HepG2 (cell line): ENCODE results near the gene TPRG1. TPM values are rescaled to one million over a fixed set of nuclear protein-coding genes. Genes with fewer than 3 reads are reported as not detected.

Source experiments
- ATAC-seq: fragments of 200-7000 bp; cut with Tn5 transposase; 3 replicates; pipeline ENCODE4 v1.9.1; 2020; ENCODE audit warnings: mild to moderate bottlenecking, moderate library complexity
- BruUV-seq: library from RNA; stranded (reverse); fragments of 400-500 nt; replicated peaks from 2 replicates; lab custom pipeline; 2021; lab: Mats Ljungman, UMichigan
- CTCF ChIA-PET: fragments of 300-600 bp; formaldehyde crosslinking; extraction: SDS; loops from one replicate; lab custom pipeline; 2021; ENCODE audit warnings: low total read pairs, inconsistent platforms, low intra/inter-chr PET ratio; lab: Yijun Ruan, JAX
- POLR2A ChIA-PET: fragments of 350-600 bp; sonication (Branson Sonifier 250); formaldehyde crosslinking; loops from one replicate; lab custom pipeline; 2020; ENCODE audit warnings: antibody characterized with exemption, inconsistent platforms; lab: Yijun Ruan, JAX
- DNase-seq: peaks from one replicate; pipeline ENCODE4 v3.0.0-alpha.2; 2015; ENCODE audit warnings: low spot score
- FAIRE-seq: peaks from 3 replicates; lab custom pipeline; 2011; peaks lifted over from hg19 to GRCh38; lab: Jason Lieb, UNC
- H2AFZ ChIP-seq: one replicate; pipeline ENCODE4 v1.6.1; 2011; ENCODE audit warnings: low read length, inconsistent platforms
- H3K27ac ChIP-seq: fragments of 300-600 bp; 3 replicates; pipeline ENCODE4 v1.8.0; 2011; ENCODE audit warnings: mixed run types, mild to moderate bottlenecking, mixed read lengths, low read length, inconsistent platforms; ENCODE audit not compliant: insufficient read depth; ENCODE audit errors: extremely low read length
- H3K27me3 ChIP-seq, 2 experiments: fragments of 200-600 bp in 1 of 2; 2 replicates in 1 of 2; 3 replicates in 1 of 2; pipeline versions ENCODE4 v1.6.0 to v1.8.0; 2011; ENCODE audit warnings: low read length in 2 of 2, mild to moderate bottlenecking in 2 of 2, moderate library complexity in 2 of 2, inconsistent platforms in 1 of 2; ENCODE audit not compliant: insufficient read depth in 2 of 2, control insufficient read depth in 1 of 2
- H3K36me3 ChIP-seq, 2 experiments: fragments of 200-600 bp in 1 of 2; replicated peaks in 1 of 2; 2 replicates in 1 of 2; 3 replicates in 1 of 2; pipeline versions ENCODE4 v1.5.1 to v1.8.0; 2011; ENCODE audit warnings: low read length in 2 of 2, inconsistent platforms in 1 of 2; ENCODE audit not compliant: insufficient read depth in 2 of 2, control insufficient read depth in 1 of 2
- H3K4me1 ChIP-seq: 2 replicates; pipeline ENCODE4 v1.5.1; 2012; ENCODE audit warnings: low read length, inconsistent platforms; ENCODE audit not compliant: insufficient read depth
- H3K4me2 ChIP-seq: 2 replicates; pipeline ENCODE4 v1.6.0; 2011; ENCODE audit warnings: low read depth, low read length, inconsistent platforms
- H3K4me3 ChIP-seq, 3 experiments: fragments of 200-600 bp in 1 of 3; sonication (generic), shearing (Covaris generic) in 1 of 3; replicated peaks in 1 of 3; 2 replicates each; pipeline ENCODE4 v1.5.1; 2011 to 2016; ENCODE audit warnings: low read length in 3 of 3, inconsistent platforms in 2 of 3, low read depth in 2 of 3, mild to moderate bottlenecking in 2 of 3, control low read depth in 1 of 3, mixed read lengths in 1 of 3; ENCODE audit not compliant: insufficient read depth in 1 of 3
- H3K79me2 ChIP-seq: one replicate; pipeline ENCODE4 v1.6.1; 2011; ENCODE audit warnings: low read length, inconsistent platforms; ENCODE audit not compliant: insufficient read depth
- H3K9ac ChIP-seq: 2 replicates; pipeline ENCODE4 v1.6.0; 2011; ENCODE audit warnings: mild to moderate bottlenecking, low read depth, low read length, inconsistent platforms; ENCODE audit not compliant: insufficient read depth
- H3K9me3 ChIP-seq: 2 replicates; pipeline ENCODE4 v1.5.1; 2012; ENCODE audit warnings: mild to moderate bottlenecking, low read length
- H4K20me1 ChIP-seq: 2 replicates; pipeline ENCODE4 v1.6.0; 2011; ENCODE audit warnings: inconsistent platforms, mild to moderate bottlenecking, low read length, moderate library complexity; ENCODE audit not compliant: insufficient read depth
- AKAP8 ChIP-seq: sonication (generic); formaldehyde crosslinking; IDR thresholded peaks from 2 replicates; pipeline ENCODE4 v1.5.1; 2020; ENCODE audit warnings: mild to moderate bottlenecking, missing genetic modification reagents
- ELF3 ChIP-seq: IDR thresholded peaks from 2 replicates; pipeline ENCODE4 v1.6.1; 2016; ENCODE audit warnings: missing genetic modification reagents, missing compliant biosample characterization
- HMGA1 ChIP-seq: sonication (generic); formaldehyde crosslinking; conservative IDR thresholded peaks from 2 replicates; pipeline ENCODE4 v1.4.0; 2020; ENCODE audit warnings: missing genetic modification reagents
- ISL2 ChIP-seq: sonication (generic); formaldehyde crosslinking; IDR thresholded peaks from 2 replicates; pipeline ENCODE4 v1.5.0; 2020; ENCODE audit warnings: missing genetic modification reagents
- PCBP2 ChIP-seq: fragments of 200-400 bp; formaldehyde crosslinking; optimal IDR thresholded peaks from 2 replicates; pipeline ENCODE3; 2018; ENCODE audit warnings: low read length, low read depth; ENCODE audit not compliant: poor library complexity, severe bottlenecking
- PHB2 ChIP-seq: fragments of 450-650 bp; IDR thresholded peaks from 2 replicates; pipeline ENCODE4 v1.6.1; 2018; ENCODE audit not compliant: partially characterized antibody
- YEATS2 ChIP-seq: sonication (generic); formaldehyde crosslinking; IDR thresholded peaks from 2 replicates; pipeline ENCODE4 v1.4.0; 2020; ENCODE audit warnings: missing genetic modification reagents, borderline replicate concordance
- ZNF337 ChIP-seq: sonication (generic); formaldehyde crosslinking; IDR thresholded peaks from 2 replicates; pipeline ENCODE4 v1.5.1; 2020; ENCODE audit warnings: missing genetic modification reagents, low read depth, mild to moderate bottlenecking, borderline replicate concordance
- ZNF34 ChIP-seq: sonication (generic); formaldehyde crosslinking; IDR thresholded peaks from 2 replicates; pipeline ENCODE4 v1.4.0; 2020; ENCODE audit warnings: mild to moderate bottlenecking, missing genetic modification reagents, borderline replicate concordance
- ZNF749 ChIP-seq: sonication (generic); formaldehyde crosslinking; IDR thresholded peaks from 2 replicates; pipeline ENCODE4 v1.8.0; 2022; ENCODE audit warnings: mild to moderate bottlenecking, missing genetic modification reagents, moderate library complexity, borderline replicate concordance
- in situ Hi-C: cut with HindIII; loops from 2 replicates; pipeline ENCODE4 v1.10.0; 2017; ENCODE audit warnings: low pct_unique_long_range_greater_than_20kb; ENCODE audit not compliant: extremely low pct_ligation_motif_present
- intact Hi-C: fragments of 100-400 bp; cut with micrococcal nuclease; formaldehyde crosslinking; loops from one replicate; pipeline ENCODE4 v1.10.0; 2022; ENCODE audit not compliant: unreplicated experiment
- polyA plus RNA-seq, 8 experiments: library from polyadenylated mRNA; depleted of rRNA in 3 of 8; stranded (reverse) in 7 of 8; unstranded in 1 of 8; fragments of >200 nt; fragmentation: Illumina TruSeq in 4 of 8; extraction: Trizol in 4 of 8; gene quantifications; 2 replicates each; pipeline versions ENCODE4 v1.2.1 to v1.2.3, GENCODE V29; 2011 to 2016; ENCODE audit warnings: low read depth in 4 of 8, missing spikeins in 1 of 8, mixed read lengths in 1 of 8; ENCODE audit not compliant: insufficient read depth in 1 of 8
- total RNA-seq, 5 experiments: library from RNA; depleted of rRNA; stranded (reverse); fragments of >200 nt; fragmentation: Illumina TruSeq; extraction: Trizol; gene quantifications; 2 replicates each; pipeline ENCODE4 v1.2.3, GENCODE V29; 2016; ENCODE audit warnings: low read depth in 1 of 5
- TF ChIP-seq, protein P1 (sequence below): sonication (generic); formaldehyde crosslinking; IDR thresholded peaks from 2 replicates; pipeline ENCODE4 v1.4.0; 2020; ENCODE audit warnings: missing genetic modification reagents

TPRG1 gene
- total and polyA plus RNA-seq, 2 of the 13 experiments (the other 11 are each of a cell fraction or from before 2014, with no cell fraction given) = 0.17 TPM; not detected in 1

DNA sequence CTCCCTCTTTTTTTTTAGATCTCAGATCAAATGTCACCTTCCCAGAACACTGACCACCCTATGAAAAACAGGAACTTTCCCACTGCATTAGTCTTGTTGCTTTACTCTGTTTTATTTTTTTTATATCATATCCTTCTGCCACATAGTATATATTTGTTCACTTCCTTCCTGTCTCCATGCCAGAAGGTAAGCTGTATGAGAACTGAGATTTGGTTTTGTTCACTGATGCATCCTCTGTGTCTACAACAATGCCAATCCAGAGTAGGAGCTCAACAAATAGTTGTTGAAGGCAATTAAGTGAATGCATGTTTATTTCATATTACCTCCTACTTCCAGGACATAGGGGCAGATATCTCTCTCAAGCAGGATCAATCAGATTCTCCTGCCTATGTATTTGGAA lies 114.4 kb downstream of the TPRG1 start:
- CTCF ChIA-PET = no interaction called here
- FAIRE-seq (no peak), DNase-seq (no peak), ATAC-seq (no peak)
- H3K4me3 ChIP-seq = no peak overlapping the region
- no peak overlapping the region for H3K27ac ChIP-seq
- no peaks in the 10 kb centered on the region for H3K36me3 ChIP-seq
- no peak overlapping the region for H2AFZ ChIP-seq
- H3K4me1 ChIP-seq = no peaks in the 10 kb centered on the region
- H4K20me1 ChIP-seq = no peaks in the 10 kb centered on the region
- no peaks in the 10 kb centered on the region for H3K79me2 ChIP-seq
- intact Hi-C loops = no loop called here
- in situ Hi-C loops = no loop called here
- TF ChIP-seq ZNF34 (CRISPR knock-in tag) (no peak), PHB2 (no peak), ISL2 (CRISPR knock-in tag) (no peak), ELF3 (CRISPR knock-in tag) (no peak), YEATS2 (no peak), ZNF749 (CRISPR knock-in tag) (no peak), AKAP8 (CRISPR knock-in tag) (no peak), ZNF337 (CRISPR knock-in tag) (no peak), HMGA1 (CRISPR knock-in tag) (no peak), PCBP2 (no peak)
- TF ChIP-seq, protein P1, sequence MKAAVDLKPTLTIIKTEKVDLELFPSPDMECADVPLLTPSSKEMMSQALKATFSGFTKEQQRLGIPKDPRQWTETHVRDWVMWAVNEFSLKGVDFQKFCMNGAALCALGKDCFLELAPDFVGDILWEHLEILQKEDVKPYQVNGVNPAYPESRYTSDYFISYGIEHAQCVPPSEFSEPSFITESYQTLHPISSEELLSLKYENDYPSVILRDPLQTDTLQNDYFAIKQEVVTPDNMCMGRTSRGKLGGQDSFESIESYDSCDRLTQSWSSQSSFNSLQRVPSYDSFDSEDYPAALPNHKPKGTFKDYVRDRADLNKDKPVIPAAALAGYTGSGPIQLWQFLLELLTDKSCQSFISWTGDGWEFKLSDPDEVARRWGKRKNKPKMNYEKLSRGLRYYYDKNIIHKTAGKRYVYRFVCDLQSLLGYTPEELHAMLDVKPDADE (CRISPR knock-in tag) = no peak
- no peak overlapping the region for H3K4me2 ChIP-seq
- no TSS peak for BruUV-seq
- POLR2A ChIA-PET = no interaction called here
- no peaks in the 10 kb centered on the region for H3K27me3 ChIP-seq
- H3K9me3 ChIP-seq = no peaks in the 10 kb centered on the region
- no peak overlapping the region for H3K9ac ChIP-seq
